Stimulated activated CD4-positive, alpha-beta T cell treated with anti-CD3 and anti-CD28 coated beads, Interleukin-15, amount 100 ng/mL, for 1 hour (primary cell): ENCODE measurements around the gene ECD.

Experiments
- DNase-seq, 2 donors: peaks; one replicate each; pipeline ENCODE4 v3.0.0-alpha.2; 2020; ENCODE audit warnings: low read depth in 1 of 2, low spot score in 1 of 2

ECD gene

GRCh38 chr10:73099141-73099540 lies 68.7 kb downstream of the ECD start:
- no peak for DNase-seq

- DNase-seq: no peak
Observed at GRCh38 chr10:73097305-73097670, 70.5 kb downstream of the ECD start.

GRCh38 chr10:73096449-73097304 lies 71.1 kb downstream of the ECD start, which contains the start of gene P4HA1:
Gene P4HA1 (minus strand): TSS chr10:73096866. CDS start chr10:73074883, 21,983 bp downstream.
- peak; percentile 96 to 97 for DNase-seq

- peak; percentile 42 to 56 for DNase-seq
Observed at GRCh38 chr10:73096041-73096448, 71.8 kb downstream of the ECD start.

GRCh38 chr10:73095481-73096021 lies 72.3 kb downstream of the ECD start:
- no peak for DNase-seq

GRCh38 chr10:73094986-73095480 lies 72.8 kb downstream of the ECD start:
- no peak for DNase-seq

GRCh38 chr10:73093922-73094850 lies 73.6 kb downstream of the ECD start:
- DNase-seq: no peak

GRCh38 chr10:73092830-73093229 lies 75.0 kb downstream of the ECD start:
- no peak for DNase-seq

GRCh38 chr10:73088304-73088703 lies 79.5 kb downstream of the ECD start:
- DNase-seq: no peak

- no peak for DNase-seq
Observed at GRCh38 chr10:73086816-73087215, 81.0 kb downstream of the ECD start.

- no peak for DNase-seq
Observed at GRCh38 chr10:73084209-73084608, 83.6 kb downstream of the ECD start.
